Chondrocyte (in vitro differentiated cells): ENCODE measurements around the gene PRR22. TPM values are rescaled to one million over a fixed set of nuclear protein-coding genes. Genes with fewer than 3 reads are reported as not detected.
"Not testable (repeated sequence)": the region's sequence is repeated elsewhere in the genome, so short reads cannot be mapped to it uniquely, and the experiment has no call there.

Experiments
- DNase-seq: peaks from one replicate; pipeline ENCODE4 v3.0.0; 2021; ENCODE audit warnings: mixed read lengths, low spot score
- H3K27ac Mint-ChIP-seq: one replicate; pipeline ENCODE4 v1.8.0; 2021; ENCODE audit warnings: mild to moderate bottlenecking, moderate library complexity, mixed read lengths; ENCODE audit not compliant: unreplicated experiment
- H3K27me3 Mint-ChIP-seq: 2 replicates; pipeline ENCODE4 v1.8.0; 2021; ENCODE audit warnings: low read depth, mixed read lengths
- H3K36me3 Mint-ChIP-seq: 2 replicates; pipeline ENCODE4 v1.8.0; 2021; ENCODE audit warnings: low read depth, mixed read lengths
- H3K4me1 Mint-ChIP-seq: 2 replicates; pipeline ENCODE4 v1.8.0; 2021; ENCODE audit warnings: low read depth, mild to moderate bottlenecking, mixed read lengths
- H3K4me3 Mint-ChIP-seq: one replicate; pipeline ENCODE4 v1.8.0; 2021; ENCODE audit warnings: mild to moderate bottlenecking, moderate library complexity, mixed read lengths; ENCODE audit not compliant: unreplicated experiment
- H3K9me3 Mint-ChIP-seq: 2 replicates; pipeline ENCODE4 v1.8.0; 2021; ENCODE audit warnings: low read depth, mixed read lengths
- CTCF ChIP-seq: fragments of 200-600 bp; sonication (generic); IDR thresholded peaks from 2 replicates; pipeline ENCODE4 v1.5.0; 2021; ENCODE audit warnings: antibody characterized with exemption, mild to moderate bottlenecking, moderate library complexity
- total RNA-seq: library from RNA; stranded (reverse); gene quantifications from 3 replicates; pipeline ENCODE4 v1.2.1, GENCODE V29; 2021

The PRR22 gene
- total RNA-seq, 1 donor from 2014 or later, result 1.3 TPM

GRCh38 chr19:5762608-5763217, 21.8 kb downstream of the PRR22 start:
- Mint-ChIP-seq H3K9me3 (peaks cover 5% of the 10 kb centered on the region), H3K27me3 (peaks cover 4% of the 10 kb centered on the region), H3K27ac (no peak overlapping the region), H3K4me1 (no peaks in the 10 kb centered on the region), H3K4me3 (no peak overlapping the region), H3K36me3 (no peaks in the 10 kb centered on the region)
- DNase-seq, result no peak
- no peak for TF ChIP-seq CTCF

GRCh38 chr19:5753743-5754142, 30.8 kb downstream of the PRR22 start:
- Mint-ChIP-seq H3K36me3 (no peaks in the 10 kb centered on the region), H3K4me3 (no peak overlapping the region), H3K9me3 (no peaks in the 10 kb centered on the region), H3K27me3 (peaks cover 2% of the 10 kb centered on the region), H3K4me1 (no peaks in the 10 kb centered on the region), H3K27ac (no peak overlapping the region)
- TF ChIP-seq CTCF, result no peak
- DNase-seq, result no peak

GRCh38 chr19:5751709-5752108, 32.8 kb downstream of the PRR22 start:
- H3K27me3 Mint-ChIP-seq, result peaks cover 9% of the 10 kb centered on the region
- no peaks in the 10 kb centered on the region for H3K4me1 Mint-ChIP-seq
- no peak overlapping the region for H3K4me3 Mint-ChIP-seq
- DNase-seq, result no peak
- no peaks in the 10 kb centered on the region for H3K36me3 Mint-ChIP-seq
- no peaks in the 10 kb centered on the region for H3K9me3 Mint-ChIP-seq
- no peak overlapping the region for H3K27ac Mint-ChIP-seq
- no peak for TF ChIP-seq CTCF

GRCh38 chr19:5749505-5749904, 35.0 kb downstream of the PRR22 start:
- TF ChIP-seq CTCF, result no peak
- H3K27ac Mint-ChIP-seq, result no peak overlapping the region
- no peaks in the 10 kb centered on the region for H3K9me3 Mint-ChIP-seq
- no peak for DNase-seq
- no peaks in the 10 kb centered on the region for H3K36me3 Mint-ChIP-seq
- no peaks in the 10 kb centered on the region for H3K4me1 Mint-ChIP-seq
- H3K4me3 Mint-ChIP-seq, result no peak overlapping the region
- peaks cover 15% of the 10 kb centered on the region for H3K27me3 Mint-ChIP-seq

GRCh38 chr19:5748920-5749319, 35.6 kb downstream of the PRR22 start:
- not testable (repeated sequence) for H3K4me3 Mint-ChIP-seq, H3K36me3 Mint-ChIP-seq, H3K27ac Mint-ChIP-seq, H3K9me3 Mint-ChIP-seq, DNase-seq, H3K4me1 Mint-ChIP-seq
- peaks cover 18% of the 10 kb centered on the region for H3K27me3 Mint-ChIP-seq

GRCh38 chr19:5744999-5745398, 39.5 kb downstream of the PRR22 start:
- not testable (repeated sequence) for H3K27ac Mint-ChIP-seq, H3K4me1 Mint-ChIP-seq, H3K36me3 Mint-ChIP-seq, H3K9me3 Mint-ChIP-seq, DNase-seq, H3K4me3 Mint-ChIP-seq
- H3K27me3 Mint-ChIP-seq, result peaks cover 28% of the 10 kb centered on the region
